GM23338 (cell line): Measurements from ENCODE around the gene XRCC6. TPM values are rescaled to one million over a fixed set of nuclear protein-coding genes. Genes with fewer than 3 reads are reported as not detected.

Experiments
- ATAC-seq: fragments of 200-7000 bp; cut with Tn5 transposase; 3 replicates; pipeline ENCODE4 v1.9.1; 2020
- DNase-seq: peaks from one replicate; pipeline ENCODE4 v3.0.0-alpha.2; 2015; ENCODE audit warnings: low spot score
- H2AFZ ChIP-seq: fragments of 200-600 bp; sonication (generic); 2 replicates; pipeline ENCODE4 v1.8.0; 2016; ENCODE audit warnings: antibody characterized with exemption, mild to moderate bottlenecking, moderate library complexity
- H3F3A ChIP-seq: fragments of 200-600 bp; sonication (generic); replicated peaks from 2 replicates; pipeline ENCODE4 v1.8.0; 2017; ENCODE audit warnings: antibody characterized with exemption, mixed run types, low read depth
- H3K27ac ChIP-seq: fragments of 200-600 bp; sonication (generic); 2 replicates; pipeline ENCODE4 v1.6.1; 2016; ENCODE audit warnings: low read depth
- H3K27me3 ChIP-seq: fragments of 200-600 bp; sonication (generic); 2 replicates; pipeline ENCODE4 v1.8.0; 2016; ENCODE audit warnings: mild to moderate bottlenecking, mixed run types, moderate library complexity; ENCODE audit not compliant: insufficient read depth
- H3K36me3 ChIP-seq: fragments of 200-600 bp; sonication (generic); 2 replicates; pipeline ENCODE4 v1.8.0; 2016; ENCODE audit warnings: mild to moderate bottlenecking; ENCODE audit not compliant: insufficient read depth
- H3K4me1 ChIP-seq: fragments of 200-600 bp; sonication (generic); 2 replicates; pipeline ENCODE4 v1.8.0; 2016; ENCODE audit warnings: mild to moderate bottlenecking, moderate library complexity; ENCODE audit not compliant: insufficient read depth
- H3K4me2 ChIP-seq: fragments of 200-600 bp; sonication (generic); 2 replicates; pipeline ENCODE4 v1.7.1; 2017; ENCODE audit warnings: mixed run types
- H3K4me3 ChIP-seq: fragments of 200-600 bp; sonication (generic); 2 replicates; pipeline ENCODE4 v1.6.1; 2016; ENCODE audit warnings: mixed run types
- H3K79me2 ChIP-seq: fragments of 200-600 bp; sonication (generic); replicated peaks from 2 replicates; pipeline ENCODE4 v1.8.0; 2017; ENCODE audit warnings: mild to moderate bottlenecking; ENCODE audit not compliant: insufficient read depth
- H3K9me2 ChIP-seq: fragments of 200-600 bp; sonication (generic); 2 replicates; pipeline ENCODE4 v1.8.0; 2017; ENCODE audit not compliant: insufficient read depth
- H4K20me1 ChIP-seq: fragments of 200-600 bp; sonication (generic); replicated peaks from 2 replicates; pipeline ENCODE4 v1.8.0; 2017; ENCODE audit warnings: mild to moderate bottlenecking; ENCODE audit not compliant: insufficient read depth
- H3K27ac Mint-ChIP-seq: 2 replicates; pipeline ENCODE4 v1.8.0; 2020; ENCODE audit warnings: inconsistent platforms, mild to moderate bottlenecking, moderate library complexity, mixed read lengths
- H3K27me3 Mint-ChIP-seq: 3 replicates; pipeline ENCODE4 v1.8.0; 2022; ENCODE audit warnings: low read depth, mild to moderate bottlenecking, moderate library complexity, mixed read lengths, inconsistent platforms; ENCODE audit not compliant: insufficient read depth, poor library complexity
- H3K36me3 Mint-ChIP-seq: 3 replicates; pipeline ENCODE4 v1.8.0; 2021; ENCODE audit warnings: low read depth, mild to moderate bottlenecking, inconsistent platforms, moderate library complexity, mixed read lengths
- H3K4me1 Mint-ChIP-seq: 3 replicates; pipeline ENCODE4 v1.8.0; 2020; ENCODE audit warnings: mild to moderate bottlenecking, inconsistent platforms, mixed read lengths
- H3K4me3 Mint-ChIP-seq: 3 replicates; pipeline ENCODE4 v1.8.0; 2021; ENCODE audit warnings: moderate library complexity, mild to moderate bottlenecking, inconsistent platforms, mixed read lengths
- H3K9me3 Mint-ChIP-seq: 3 replicates; pipeline ENCODE4 v1.8.0; 2020; ENCODE audit warnings: moderate library complexity, mild to moderate bottlenecking, inconsistent platforms, mixed read lengths
- CREB1 ChIP-seq: fragments of 250-450 bp; sonication (Bioruptor Pico); IDR thresholded peaks from 2 replicates; pipeline ENCODE4 v1.5.0; 2020; ENCODE audit warnings: low read depth, mild to moderate bottlenecking, moderate library complexity
- ETS1 ChIP-seq: IDR thresholded peaks from 2 replicates; pipeline ENCODE4 v1.6.1; 2016; ENCODE audit warnings: antibody characterized with exemption
- EZH2 ChIP-seq: fragments of 200-600 bp; sonication (generic); IDR thresholded peaks from one replicate; pipeline ENCODE4 v1.8.0; 2017; ENCODE audit warnings: antibody characterized with exemption, mild to moderate bottlenecking, low read depth; ENCODE audit not compliant: unreplicated experiment
- NANOG ChIP-seq: IDR thresholded peaks from 2 replicates; pipeline ENCODE4 v1.6.1; 2016; ENCODE audit warnings: antibody characterized with exemption, borderline replicate concordance
- POLR2AphosphoS5 ChIP-seq: IDR thresholded peaks from 2 replicates; pipeline ENCODE4 v1.6.1; 2016; ENCODE audit warnings: antibody characterized with exemption, low read depth
- STAT1 ChIP-seq: IDR thresholded peaks from one replicate; pipeline ENCODE4 v1.6.1; 2016; ENCODE audit warnings: antibody characterized with exemption; ENCODE audit not compliant: unreplicated experiment
- ZNF114 ChIP-seq: fragments of 250-450 bp; sonication (Bioruptor Pico); IDR thresholded peaks from 2 replicates; pipeline ENCODE4 v1.5.0; 2020; ENCODE audit warnings: mild to moderate bottlenecking, moderate library complexity
- polyA plus RNA-seq: library from polyadenylated mRNA; unstranded; fragments of >200 nt; fragmentation: Nextera tagmentation; extraction: Ambion mirVana; gene quantifications from 2 replicates; pipeline ENCODE4 v1.2.1, GENCODE V29; 2016
- total RNA-seq: library from RNA; depleted of rRNA; stranded (reverse); fragments of >200 nt; shearing (Covaris generic); gene quantifications from 2 replicates; pipeline ENCODE4 v1.2.3, GENCODE V29; 2014

Gene XRCC6
- total and polyA plus RNA-seq, 2 experiments from 2014 or later: 351 to 498 TPM

DNA sequence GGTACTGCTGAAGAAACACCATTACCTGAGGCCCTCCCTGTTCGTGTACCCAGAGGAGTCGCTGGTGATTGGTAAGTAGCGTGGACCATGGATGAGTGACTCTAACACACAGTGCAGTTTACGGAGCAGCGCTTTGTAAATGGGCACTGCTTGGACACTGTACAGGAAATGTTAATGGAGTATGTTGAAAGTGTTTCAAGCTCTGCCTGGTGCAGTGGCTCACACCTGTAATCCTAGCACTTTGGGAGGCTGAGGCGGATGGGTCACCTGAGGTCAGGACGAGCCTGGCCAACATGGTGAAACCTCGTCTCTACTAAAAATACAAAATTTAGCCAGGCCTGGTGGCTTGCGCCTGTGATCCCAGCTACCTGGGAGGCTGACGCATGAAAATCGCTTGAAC lies 29.7 kb downstream of the XRCC6 start:
- no peaks in the 10 kb centered on the region for H3K4me1 Mint-ChIP-seq
- no peaks in the 10 kb centered on the region for H3K9me3 Mint-ChIP-seq
- TF ChIP-seq CREB1 (no peak), STAT1 (no peak), POLR2AphosphoS5 (no peak), EZH2 (no peak), ETS1 (no peak)
- H3K4me3 Mint-ChIP-seq: no peak overlapping the region
- H3K9me2 ChIP-seq: no peaks in the 10 kb centered on the region
- peaks cover 25% of the 10 kb centered on the region for H4K20me1 ChIP-seq
- H3K27ac ChIP-seq: no peak overlapping the region
- H3K79me2 ChIP-seq: peaks cover 16% of the 10 kb centered on the region
- peaks cover 77% of the 10 kb centered on the region for H3K36me3 ChIP-seq
- H3F3A ChIP-seq: no peaks in the 10 kb centered on the region
- no peak overlapping the region for H3K27ac Mint-ChIP-seq
- DNase-seq: no peak
- H3K36me3 Mint-ChIP-seq: peaks cover 95% of the 10 kb centered on the region
- no peak overlapping the region for H3K4me2 ChIP-seq
- H3K4me1 ChIP-seq: no peaks in the 10 kb centered on the region
- H3K27me3 ChIP-seq: no peaks in the 10 kb centered on the region
- ATAC-seq: no peak
- no peak overlapping the region for H2AFZ ChIP-seq
- H3K4me3 ChIP-seq: no peak overlapping the region
- H3K27me3 Mint-ChIP-seq: no peaks in the 10 kb centered on the region

- Histone ChIP-seq H3K79me2 (peaks cover 13% of the 10 kb centered on the region), H3K4me1 (no peaks in the 10 kb centered on the region), H4K20me1 (peaks cover 20% of the 10 kb centered on the region), H3F3A (peaks cover 15% of the 10 kb centered on the region; the same call in 1 of the 2 replicates), H3K36me3 (peaks cover 79% of the 10 kb centered on the region), H3K4me2 (no peak overlapping the region), H3K4me3 (no peak overlapping the region), H3K27me3 (no peaks in the 10 kb centered on the region), H2AFZ (no peak overlapping the region), H3K27ac (no peak overlapping the region), H3K9me2 (no peaks in the 10 kb centered on the region)
- Mint-ChIP-seq H3K27me3 (no peaks in the 10 kb centered on the region), H3K36me3 (peaks cover 96% of the 10 kb centered on the region), H3K27ac (no peak overlapping the region), H3K4me1 (no peaks in the 10 kb centered on the region), H3K4me3 (no peak overlapping the region), H3K9me3 (no peaks in the 10 kb centered on the region)
- no peak for TF ChIP-seq NANOG
- no peak for TF ChIP-seq ZNF114 (CRISPR knock-in tag)
- TF ChIP-seq STAT1: no peak
- ATAC-seq (no peak), DNase-seq (no peak)
Observed at GRCh38 chr22:41654322-41654721, 33.2 kb downstream of the XRCC6 start.

DNA sequence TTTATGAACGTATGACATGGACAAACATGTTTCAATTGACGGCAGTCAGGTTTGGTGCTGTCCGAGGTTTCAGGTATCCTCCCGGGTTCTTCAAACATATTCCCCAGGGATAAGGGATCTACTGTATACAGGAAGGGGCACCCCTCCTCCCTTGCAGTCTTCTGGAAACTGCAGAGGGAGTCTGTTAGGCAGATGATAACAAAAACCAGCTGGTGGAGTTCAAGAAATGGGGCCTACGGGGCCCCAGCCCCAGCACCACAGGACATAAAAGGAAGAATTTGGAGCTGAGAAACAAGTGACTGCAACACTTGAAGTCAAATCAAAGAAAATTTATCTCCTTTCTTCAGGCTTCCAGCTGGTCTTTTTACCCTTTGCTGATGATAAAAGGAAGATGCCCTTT lies 35.5 kb downstream of the XRCC6 start:
- peaks cover 100% of the 10 kb centered on the region for H3K36me3 Mint-ChIP-seq

More for the DNA sequence above, 35.5 kb downstream of the XRCC6 start:
- H3K27ac ChIP-seq: no peak overlapping the region
- no peak for TF ChIP-seq EZH2
- peaks cover 83% of the 10 kb centered on the region for H3K36me3 ChIP-seq
- peaks cover 26% of the 10 kb centered on the region for H3F3A ChIP-seq
- Mint-ChIP-seq H3K27ac (no peak overlapping the region), H3K27me3 (peaks cover 2% of the 10 kb centered on the region), H3K4me1 (no peaks in the 10 kb centered on the region), H3K4me3 (no peak overlapping the region), H3K9me3 (no peaks in the 10 kb centered on the region)
- no peak for DNase-seq
- H3K79me2 ChIP-seq: peaks cover 17% of the 10 kb centered on the region
- no peaks in the 10 kb centered on the region for H3K27me3 ChIP-seq
- no peak overlapping the region for H3K4me2 ChIP-seq
- no peak for ATAC-seq
- no peaks in the 10 kb centered on the region for H3K9me2 ChIP-seq
- H3K4me3 ChIP-seq: no peak overlapping the region
- H3K4me1 ChIP-seq: no peaks in the 10 kb centered on the region
- H2AFZ ChIP-seq: no peak overlapping the region
- peaks cover 18% of the 10 kb centered on the region for H4K20me1 ChIP-seq
